Nephron (organoid): Measurements from ENCODE around the gene ROCK1.
"Not testable (repeated sequence)": the region's sequence is repeated elsewhere in the genome, so short reads cannot be mapped to it uniquely, and the experiment has no call there.

ENCODE experiments used
- H3K27ac Mint-ChIP-seq, 3 experiments: 2 replicates each; pipeline ENCODE4 v1.8.0; 2020; ENCODE audit warnings: mixed read lengths in 3 of 3, mild to moderate bottlenecking in 2 of 3, moderate library complexity in 1 of 3
- H3K27me3 Mint-ChIP-seq: 2 replicates; pipeline ENCODE4 v1.8.0; 2021; ENCODE audit warnings: low read depth, mild to moderate bottlenecking, moderate library complexity, mixed read lengths
- H3K36me3 Mint-ChIP-seq: 2 replicates; pipeline ENCODE4 v1.8.0; 2020; ENCODE audit warnings: low read depth, mixed read lengths
- H3K4me1 Mint-ChIP-seq: 2 replicates; pipeline ENCODE4 v1.8.0; 2020; ENCODE audit warnings: mixed read lengths
- H3K4me3 Mint-ChIP-seq, 3 experiments: 2 replicates each; pipeline ENCODE4 v1.8.0; 2020; ENCODE audit warnings: mild to moderate bottlenecking in 3 of 3, mixed read lengths in 3 of 3, moderate library complexity in 2 of 3
- H3K9me3 Mint-ChIP-seq: 2 replicates; pipeline ENCODE4 v1.8.0; 2020; ENCODE audit warnings: mixed read lengths
- CTCF ChIP-seq, 3 experiments: fragments of 200-600 bp; sonication (generic); IDR thresholded peaks; one replicate each; pipeline ENCODE4 v1.5.0; 2021; ENCODE audit warnings: antibody characterized with exemption in 3 of 3; ENCODE audit not compliant: unreplicated experiment in 3 of 3

ROCK1 gene

GRCh38 chr18:21111346-21112139 lies at the start of gene ROCK1:
Gene ROCK1 (minus strand): TSS chr18:21111813. CDS start chr18:21110910, 903 bp downstream.
- TF ChIP-seq CTCF (IDR thresholded peaks at IDR 0.05; ENCODE audit: unreplicated experiment in 3 of 3) = no peak
- H3K9me3 Mint-ChIP-seq = no peaks in the 10 kb centered on the region
- H3K27ac Mint-ChIP-seq = peak within 1 kb of the TSS; percentile 88 to 98 (median 95)
- H3K4me3 Mint-ChIP-seq = no peak within 1 kb of the TSS
- H3K4me1 Mint-ChIP-seq = peaks cover 14% of the 10 kb centered on the region
- no peaks in the 10 kb centered on the region for H3K27me3 Mint-ChIP-seq
- no peaks in the 10 kb centered on the region for H3K36me3 Mint-ChIP-seq

- Mint-ChIP-seq H3K36me3 (no peaks in the 10 kb centered on the region), H3K27ac (no peak overlapping the region), H3K4me1 (no peaks in the 10 kb centered on the region), H3K9me3 (peaks cover 34% of the 10 kb centered on the region), H3K27me3 (peaks cover 3% of the 10 kb centered on the region), H3K4me3 (no peak overlapping the region)
- no peak for TF ChIP-seq CTCF (IDR thresholded peaks at IDR 0.05; ENCODE audit: unreplicated experiment in 3 of 3)
Observed at GRCh38 chr18:21155443-21155842, 43.8 kb upstream of the ROCK1 start.

- H3K36me3 Mint-ChIP-seq = no peaks in the 10 kb centered on the region
- peaks cover 9% of the 10 kb centered on the region for H3K9me3 Mint-ChIP-seq
- H3K27ac Mint-ChIP-seq = no peak overlapping the region
- H3K4me3 Mint-ChIP-seq = no peak overlapping the region
- H3K4me1 Mint-ChIP-seq = peaks cover 12% of the 10 kb centered on the region
- H3K27me3 Mint-ChIP-seq = no peaks in the 10 kb centered on the region
- no peak for TF ChIP-seq CTCF (IDR thresholded peaks at IDR 0.05; ENCODE audit: unreplicated experiment in 3 of 3)
Observed at GRCh38 chr18:21146016-21146415, 34.4 kb upstream of the ROCK1 start.

- H3K36me3 Mint-ChIP-seq = no peaks in the 10 kb centered on the region
- no peak for TF ChIP-seq CTCF (IDR thresholded peaks at IDR 0.05; ENCODE audit: unreplicated experiment in 3 of 3)
- H3K27me3 Mint-ChIP-seq = no peaks in the 10 kb centered on the region
- H3K4me3 Mint-ChIP-seq = no peak overlapping the region
- peaks cover 12% of the 10 kb centered on the region for H3K4me1 Mint-ChIP-seq
- no peak overlapping the region for H3K27ac Mint-ChIP-seq
- H3K9me3 Mint-ChIP-seq = peaks cover 6% of the 10 kb centered on the region
Observed at GRCh38 chr18:21145371-21145770, 33.8 kb upstream of the ROCK1 start.

DNA sequence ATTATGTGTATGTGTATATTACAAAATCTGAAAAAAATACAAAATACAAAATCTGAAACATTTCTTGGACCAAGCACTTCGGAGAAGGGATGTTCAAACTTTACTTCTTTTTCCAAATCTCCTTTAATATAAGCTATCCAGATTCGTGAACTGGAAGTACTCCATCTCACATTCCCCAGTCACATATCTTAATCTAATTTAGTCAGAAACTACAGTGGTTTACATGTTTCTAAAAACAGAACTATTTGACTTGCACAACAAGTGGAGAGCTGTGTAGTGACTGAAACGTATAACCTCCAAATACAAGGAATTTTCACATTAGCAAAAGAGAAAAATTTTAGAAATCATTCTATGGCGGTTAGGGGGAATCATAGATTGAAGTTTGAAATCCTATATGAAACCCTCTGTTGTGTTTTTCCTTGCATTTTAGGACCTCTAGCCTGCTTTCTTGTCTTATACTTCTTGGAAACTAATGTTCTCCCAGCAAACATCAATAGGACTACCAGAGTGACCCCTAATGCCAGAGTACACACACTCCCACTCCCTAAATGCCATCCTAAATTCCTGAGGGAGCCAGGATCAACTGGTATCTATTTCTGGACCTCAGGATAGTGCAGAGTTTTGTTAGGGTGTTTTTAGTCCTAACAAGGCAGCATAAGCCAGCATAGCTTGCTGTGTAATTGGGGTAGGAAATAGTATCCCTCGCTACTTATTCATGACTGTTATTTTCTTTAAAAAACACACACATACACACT lies 30.2 kb upstream of the ROCK1 start:
- TF ChIP-seq CTCF (IDR thresholded peaks at IDR 0.05; ENCODE audit: unreplicated experiment in 3 of 3) = no peak
- Mint-ChIP-seq H3K9me3 (peaks cover 3% of the 10 kb centered on the region), H3K4me3 (no peak overlapping the region), H3K36me3 (peaks cover 4% of the 10 kb centered on the region), H3K27me3 (no peaks in the 10 kb centered on the region), H3K27ac (no peak overlapping the region), H3K4me1 (peaks cover 12% of the 10 kb centered on the region)

GRCh38 chr18:21137719-21138488 lies 26.3 kb upstream of the ROCK1 start:
- not testable (repeated sequence) for H3K9me3 Mint-ChIP-seq, H3K27ac Mint-ChIP-seq
- H3K4me1 Mint-ChIP-seq = peaks cover 12% of the 10 kb centered on the region

More at GRCh38 chr18:21137719-21138488, 26.3 kb upstream of the ROCK1 start:
- H3K4me3 Mint-ChIP-seq, H3K36me3 Mint-ChIP-seq, H3K27me3 Mint-ChIP-seq: not testable (repeated sequence)
